Testis (tissue), 2 donors: ENCODE data around the gene CACNA2D3.

ENCODE experiments used
- CTCF ChIP-seq, 3 experiments: fragments of 450-650 bp in 2 of 3; fragments of 200-600 bp in 1 of 3; sonication (generic) in 1 of 3; IDR thresholded peaks; one replicate each; pipeline ENCODE4 v1.5.1; 2016 to 2019; ENCODE audit warnings: antibody characterized with exemption in 3 of 3, mild to moderate bottlenecking in 2 of 3, moderate library complexity in 1 of 3
- POLR2A ChIP-seq: fragments of 450-650 bp; IDR thresholded peaks from one replicate; pipeline ENCODE4 v1.6.1; 2017; ENCODE audit warnings: antibody characterized with exemption, mild to moderate bottlenecking, moderate library complexity

- no peak for TF ChIP-seq POLR2A
- no peak for TF ChIP-seq CTCF (IDR thresholded peaks at IDR 0.05)
Measured at GRCh38 chr3:54353546-54353945, 231.2 kb downstream of the CACNA2D3 start.
